ENCODE data around the gene MAGI2.
"Not testable (repeated sequence)": the region's sequence is repeated elsewhere in the genome, so short reads cannot be mapped to it uniquely, and the experiment has no call there.

The MAGI2 gene

DNA sequence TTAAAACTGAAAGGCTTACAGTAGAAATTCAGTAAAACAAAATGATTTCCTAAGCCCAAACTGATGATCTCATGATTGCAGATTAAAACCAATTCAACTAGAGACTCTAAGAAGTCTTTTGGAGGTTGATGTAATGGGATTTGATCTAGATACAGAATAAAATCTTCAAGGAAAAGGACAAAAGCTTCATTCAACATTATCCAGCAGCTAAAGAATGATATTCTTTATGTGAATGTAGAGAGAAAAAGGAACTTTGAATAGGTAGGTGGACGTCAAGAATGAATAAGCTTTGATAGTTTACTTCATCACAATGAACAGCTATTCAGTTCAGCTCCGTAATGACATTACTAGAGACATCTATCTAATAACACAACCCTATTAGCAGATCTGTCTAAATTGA is 910.5 kb downstream of the MAGI2 start:
- no peak for DNase-seq (ENCODE audit: low read depth)

- DNase-seq (ENCODE audit: low read depth): no peak
These were observed 910.9 kb downstream of the MAGI2 start for GRCh38 chr7:78542541-78542940.

DNA sequence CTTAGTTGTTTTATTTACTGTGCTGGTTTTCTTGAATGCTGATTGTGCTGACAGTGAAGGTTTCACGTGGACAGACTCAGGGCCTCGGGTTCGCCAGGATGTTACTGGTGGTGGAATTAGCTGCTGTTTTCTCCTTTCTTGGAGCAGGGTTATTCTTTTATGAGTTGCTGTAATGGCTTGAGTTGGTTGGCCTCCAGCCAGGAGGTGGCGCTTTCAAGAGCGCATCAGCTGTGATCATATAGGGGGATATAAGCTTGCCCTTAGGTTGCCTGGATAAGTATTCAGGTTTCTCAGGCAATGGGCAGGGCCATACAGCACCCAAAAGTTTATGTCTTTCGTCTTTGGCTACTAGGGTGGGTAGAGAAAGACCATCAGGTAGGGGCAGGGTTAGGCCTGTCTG is 913.6 kb downstream of the MAGI2 start:
- no peak for DNase-seq (ENCODE audit: low read depth)

- DNase-seq (ENCODE audit: low read depth): no peak
These were observed 917.8 kb downstream of the MAGI2 start for GRCh38 chr7:78535655-78536054.

- DNase-seq (ENCODE audit: low read depth): no peak
These were observed 923.1 kb downstream of the MAGI2 start for GRCh38 chr7:78530351-78530750.

DNA sequence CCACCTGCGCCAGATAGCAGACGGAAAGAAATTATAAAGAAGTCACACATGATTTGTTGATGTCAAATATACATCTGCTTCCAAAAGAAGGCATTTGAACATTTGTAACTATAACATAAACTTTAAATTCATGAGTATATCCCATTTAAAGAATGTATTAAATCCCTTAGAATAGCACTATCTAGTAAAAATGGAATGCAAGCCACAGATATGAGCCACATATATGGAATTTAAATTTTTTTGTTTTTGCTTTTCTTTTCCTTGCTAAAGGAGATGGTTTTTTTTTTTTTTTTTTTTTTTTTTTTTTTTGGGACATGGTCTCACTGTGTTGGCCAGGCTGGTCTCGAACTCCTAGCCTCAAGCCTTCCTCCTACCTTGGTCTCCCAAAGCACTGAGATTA is 924.1 kb downstream of the MAGI2 start:
- DNase-seq (ENCODE audit: low read depth): no peak

GRCh38 chr7:78528964-78529363 is 924.5 kb downstream of the MAGI2 start:
- DNase-seq (ENCODE audit: low read depth): no peak

- no peak for DNase-seq (ENCODE audit: low read depth)
These were observed 929.5 kb downstream of the MAGI2 start for GRCh38 chr7:78523930-78524329.

DNA sequence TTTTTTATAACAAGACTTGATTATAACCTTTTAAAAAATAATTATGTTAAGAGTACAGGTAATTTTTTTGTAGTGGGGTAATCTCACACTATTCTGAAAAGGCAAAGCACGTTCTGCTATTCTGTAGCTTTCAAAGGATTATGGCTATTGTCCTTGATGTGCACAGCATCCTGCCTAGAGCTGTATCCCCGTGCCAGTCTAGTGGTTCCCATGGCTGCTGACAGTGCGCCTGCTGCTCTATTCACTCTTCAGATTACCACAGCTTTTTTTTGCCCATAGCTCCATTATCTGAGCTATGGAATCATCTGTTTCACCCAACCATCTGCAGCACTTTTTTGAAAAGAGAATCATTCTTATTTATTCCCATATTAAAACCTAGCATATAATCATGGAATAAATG is 931.5 kb downstream of the MAGI2 start:
- DNase-seq (ENCODE audit: low read depth): no peak

GRCh38 chr7:78516450-78516849 is 937.0 kb downstream of the MAGI2 start:
- DNase-seq (ENCODE audit: low read depth): no peak

GRCh38 chr7:78514634-78515033 is 938.8 kb downstream of the MAGI2 start:
- DNase-seq (ENCODE audit: low read depth): no peak

GRCh38 chr7:78510580-78511188 is 942.8 kb downstream of the MAGI2 start:
- DNase-seq (ENCODE audit: low read depth): no peak

- not testable (repeated sequence) for DNase-seq (ENCODE audit: low read depth)
These were observed 950.2 kb downstream of the MAGI2 start for GRCh38 chr7:78503301-78503700.

- no peak for DNase-seq (ENCODE audit: low read depth)
These were observed 952.4 kb downstream of the MAGI2 start for GRCh38 chr7:78501064-78501463.

DNA sequence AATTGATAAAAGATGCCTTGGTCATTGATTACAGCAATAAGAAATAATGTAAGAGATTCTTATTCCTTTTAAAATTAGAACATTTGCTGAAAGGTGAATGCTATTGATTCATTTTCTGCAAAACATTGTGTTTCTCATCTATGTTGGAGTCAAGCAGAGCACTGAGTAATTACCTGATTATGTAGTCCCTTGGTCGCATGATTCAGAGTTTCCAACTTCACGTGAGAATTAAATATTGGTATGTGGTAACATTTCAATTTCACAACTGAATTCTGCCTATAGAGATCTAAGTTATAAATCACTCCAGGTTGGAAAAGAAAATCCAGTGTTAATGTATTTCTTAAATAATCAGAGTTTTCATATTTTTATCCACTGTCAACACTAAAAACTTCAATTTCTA is 953.5 kb downstream of the MAGI2 start:
- DNase-seq (ENCODE audit: low read depth): no peak

DNA sequence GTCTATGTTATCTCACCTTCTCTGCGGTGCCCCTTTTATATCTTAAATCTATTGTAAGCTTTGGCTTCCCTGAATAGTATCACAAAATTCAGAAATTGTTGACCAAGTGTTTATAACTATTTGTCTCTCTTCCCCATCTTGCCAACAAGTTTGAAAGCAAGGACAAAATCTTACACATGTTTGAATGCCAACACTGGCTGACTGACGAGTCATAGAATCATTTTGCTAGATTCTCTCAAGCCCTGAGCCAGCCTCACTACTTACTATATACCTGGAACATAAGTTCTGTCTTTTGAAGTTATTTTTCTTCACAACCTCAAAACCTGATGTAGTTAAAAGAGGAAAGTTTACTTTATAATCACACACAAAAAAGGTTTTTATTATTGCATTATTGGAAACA is 954.2 kb downstream of the MAGI2 start:
- DNase-seq (ENCODE audit: low read depth): no peak

DNA sequence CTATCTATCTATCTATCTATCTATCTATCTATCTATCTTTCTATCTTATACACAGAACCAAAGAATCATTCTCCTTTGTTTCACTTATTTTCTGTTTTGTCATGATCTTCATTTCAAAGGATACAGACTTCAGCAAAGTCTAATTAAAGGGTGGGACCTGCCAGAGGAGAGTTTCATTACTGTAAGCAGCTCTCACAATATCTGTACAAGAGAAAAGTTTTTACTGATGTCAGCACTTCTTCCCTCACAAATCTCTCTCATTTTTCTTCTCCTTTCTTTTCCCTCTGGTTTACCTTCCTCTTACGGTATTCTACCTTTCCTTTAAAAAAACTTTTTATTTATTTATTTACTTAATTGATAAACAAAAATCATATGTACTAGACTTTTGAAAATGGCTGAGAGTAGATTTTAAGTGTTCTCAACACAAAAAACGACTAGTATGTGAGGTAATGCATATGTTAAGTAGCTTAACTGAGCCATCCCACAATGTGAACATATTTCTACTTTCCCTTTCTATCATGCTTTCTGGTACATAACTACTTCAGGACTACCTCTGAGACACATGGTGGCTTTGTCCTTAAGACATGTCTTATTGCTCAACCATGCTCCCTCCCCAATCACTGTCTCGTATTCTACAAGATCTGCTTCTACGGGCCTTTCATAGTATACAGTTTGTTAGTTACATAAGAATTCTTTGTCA is 955.6 kb downstream of the MAGI2 start:
- DNase-seq (ENCODE audit: low read depth): no peak

DNA sequence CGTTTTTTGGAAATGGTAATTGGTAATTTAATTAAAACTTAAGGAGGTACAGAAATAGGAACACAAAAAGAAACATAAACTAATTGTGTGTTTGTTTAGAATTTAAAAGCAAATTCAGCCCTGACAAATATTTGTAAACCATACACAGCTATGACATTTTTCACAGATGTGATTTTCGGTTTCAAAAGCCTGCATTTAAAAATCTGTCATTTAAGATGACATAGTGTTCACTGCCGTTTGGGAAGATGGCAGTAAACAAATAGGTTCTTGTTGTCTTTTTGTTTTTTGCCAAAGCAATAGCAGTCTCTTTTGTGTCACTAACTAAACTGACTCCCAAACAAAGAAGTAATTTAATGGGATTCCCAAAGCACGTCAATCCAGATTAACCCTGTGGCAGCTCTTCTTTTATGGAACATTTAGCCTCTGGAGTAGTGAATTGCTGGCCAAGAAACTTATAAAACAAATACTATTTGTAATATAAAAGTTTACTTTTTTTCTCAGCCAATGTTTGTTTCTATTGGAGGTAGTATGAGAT is 957.3 kb downstream of the MAGI2 start:
- no peak for DNase-seq (ENCODE audit: low read depth)

- no peak for DNase-seq (ENCODE audit: low read depth)
These were observed 960.1 kb downstream of the MAGI2 start for GRCh38 chr7:78493401-78493800.

DNA sequence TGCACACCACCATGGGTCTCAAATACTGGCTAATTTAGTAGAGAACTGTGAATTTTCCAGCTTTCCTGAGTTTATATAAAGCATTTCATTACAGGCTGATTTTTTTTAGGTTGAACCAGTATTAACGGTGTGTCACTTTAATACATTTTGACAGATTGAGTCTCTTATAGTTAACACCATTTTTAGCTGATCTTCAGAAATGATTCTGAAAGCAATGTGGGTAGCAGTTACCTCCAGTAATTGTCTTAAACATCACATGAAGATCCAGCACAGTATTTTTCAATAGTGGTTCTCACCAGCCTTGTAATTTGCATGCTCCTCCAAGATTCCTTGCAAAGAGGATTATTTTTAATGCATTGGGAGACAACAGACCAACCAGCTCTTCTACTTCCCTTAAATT is 961.3 kb downstream of the MAGI2 start:
- no peak for DNase-seq (ENCODE audit: low read depth)

GRCh38 chr7:78490524-78490923 is 962.9 kb downstream of the MAGI2 start:
- no peak for DNase-seq (ENCODE audit: low read depth)

DNA sequence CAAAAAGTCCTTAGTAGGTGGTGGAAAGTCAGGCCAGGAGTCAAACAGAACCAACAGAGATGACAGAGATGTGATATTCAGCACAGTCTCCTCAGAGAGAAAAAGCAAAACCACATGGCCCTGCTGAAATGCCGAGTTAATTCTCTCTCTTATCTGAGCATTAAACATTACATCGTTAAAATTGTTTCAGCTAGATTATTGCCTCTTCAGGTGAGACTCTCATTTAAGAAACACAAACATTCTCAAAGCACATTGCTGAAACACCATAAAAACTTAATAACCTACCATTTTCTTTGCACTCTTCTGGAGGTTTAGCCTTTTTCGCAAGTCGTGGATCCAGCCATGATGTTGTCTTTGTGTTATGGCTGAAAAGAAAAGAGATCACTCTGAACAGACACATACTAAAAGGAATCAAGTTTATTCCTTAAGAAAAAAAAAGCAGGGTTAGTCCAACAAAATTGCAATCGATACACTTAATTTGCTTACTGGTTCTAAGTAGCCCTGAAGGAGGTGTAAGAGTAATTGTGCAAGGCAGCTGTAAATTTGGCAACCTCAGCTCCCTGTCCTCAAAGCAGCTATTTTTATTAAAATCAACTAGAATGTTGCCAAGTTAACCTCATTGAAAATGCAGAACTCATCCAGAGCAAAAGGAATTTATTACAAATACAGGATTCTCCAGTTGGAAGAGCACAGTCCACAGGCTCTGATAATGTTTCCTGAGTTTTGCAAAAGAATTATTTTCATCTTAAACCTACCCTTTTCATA is 963.8 kb downstream of the MAGI2 start:
- DNase-seq (ENCODE audit: low read depth): no peak

- no peak for DNase-seq (ENCODE audit: low read depth)
These were observed 966.0 kb downstream of the MAGI2 start for GRCh38 chr7:78487464-78487863.

All from activated gamma-delta T cell treated with anti-CD3 and anti-CD28 coated beads, Interleukin-2, amount 50 U/mL, for 16 hours (primary cell).